GM10248 (cell line): Measurements from ENCODE around the gene PLCL1.

Source experiments
- CTCF ChIA-PET: fragments of 300-600 bp; sonication (Branson Sonifier 250); formaldehyde crosslinking; extraction: SDS; loops from one replicate; lab custom pipeline; 2021; ENCODE audit warnings: antibody characterized with exemption; lab: Yijun Ruan, JAX
- POLR2A ChIA-PET: fragments of 350-650 bp; sonication (Branson Sonifier 250); formaldehyde crosslinking; extraction: SDS; loops from one replicate; lab custom pipeline; 2020; ENCODE audit warnings: antibody characterized with exemption; lab: Yijun Ruan, JAX
- DNase-seq: peaks from one replicate; pipeline ENCODE4 v3.0.0; 2012; ENCODE audit errors: extremely low spot score
- TF ChIP-seq, protein P1 (sequence below): IDR thresholded peaks from 2 replicates; pipeline ENCODE4 v1.5.1; 2012; ENCODE audit warnings: mild to moderate bottlenecking, low read depth; ENCODE audit errors: extremely low read depth, missing control alignments, control extremely low read depth

The PLCL1 gene

DNA sequence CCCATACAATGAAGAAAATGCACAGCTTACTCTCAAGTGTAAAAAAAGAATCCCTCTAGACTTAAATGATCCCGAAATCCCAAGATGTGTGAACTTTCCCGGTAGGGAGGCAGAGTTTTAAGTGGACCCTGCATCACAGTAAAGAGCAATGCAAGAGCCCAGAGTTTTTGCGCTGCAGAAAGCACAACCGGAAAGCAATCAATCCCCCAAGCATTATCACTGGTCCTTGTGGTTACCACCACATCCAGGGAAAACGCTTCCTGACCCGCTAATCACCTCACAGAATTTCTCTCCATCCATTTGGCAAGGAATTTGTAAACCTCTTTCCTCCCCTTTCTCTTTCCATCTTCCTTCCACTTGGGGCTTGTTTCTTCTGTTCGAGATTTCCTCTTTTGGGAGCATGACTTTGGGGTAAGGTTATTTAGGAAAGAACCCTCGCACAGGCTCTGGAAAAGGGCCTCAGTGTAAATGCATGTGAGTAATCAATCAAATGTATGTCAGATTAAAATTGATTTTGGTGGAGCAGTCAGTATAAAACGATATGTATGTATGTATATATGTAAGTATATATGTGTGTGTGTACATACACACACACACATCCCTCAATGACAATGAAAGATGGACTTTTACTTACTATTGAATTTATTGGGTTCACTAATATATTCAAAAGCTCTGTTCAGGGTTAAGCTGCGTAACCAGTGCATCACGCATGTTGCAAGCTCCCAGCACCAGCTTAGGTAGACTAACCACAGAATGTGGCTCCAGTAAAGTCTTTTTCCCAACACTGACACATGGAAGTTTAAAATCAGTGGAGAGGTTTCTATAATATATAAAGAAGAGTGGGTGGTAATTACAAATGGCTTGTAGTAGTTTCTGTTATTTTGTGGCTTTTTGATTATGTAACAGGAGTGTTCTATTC is 1.6 kb downstream of the PLCL1 start:
- CTCF ChIA-PET = interaction anchor here (1.1 to 1.7 kb wide), 3 partner anchors 12 to 491 kb away, joined by 3 read pairs; no protein-coding TSS in a partner anchor
- TF ChIP-seq, protein P1, sequence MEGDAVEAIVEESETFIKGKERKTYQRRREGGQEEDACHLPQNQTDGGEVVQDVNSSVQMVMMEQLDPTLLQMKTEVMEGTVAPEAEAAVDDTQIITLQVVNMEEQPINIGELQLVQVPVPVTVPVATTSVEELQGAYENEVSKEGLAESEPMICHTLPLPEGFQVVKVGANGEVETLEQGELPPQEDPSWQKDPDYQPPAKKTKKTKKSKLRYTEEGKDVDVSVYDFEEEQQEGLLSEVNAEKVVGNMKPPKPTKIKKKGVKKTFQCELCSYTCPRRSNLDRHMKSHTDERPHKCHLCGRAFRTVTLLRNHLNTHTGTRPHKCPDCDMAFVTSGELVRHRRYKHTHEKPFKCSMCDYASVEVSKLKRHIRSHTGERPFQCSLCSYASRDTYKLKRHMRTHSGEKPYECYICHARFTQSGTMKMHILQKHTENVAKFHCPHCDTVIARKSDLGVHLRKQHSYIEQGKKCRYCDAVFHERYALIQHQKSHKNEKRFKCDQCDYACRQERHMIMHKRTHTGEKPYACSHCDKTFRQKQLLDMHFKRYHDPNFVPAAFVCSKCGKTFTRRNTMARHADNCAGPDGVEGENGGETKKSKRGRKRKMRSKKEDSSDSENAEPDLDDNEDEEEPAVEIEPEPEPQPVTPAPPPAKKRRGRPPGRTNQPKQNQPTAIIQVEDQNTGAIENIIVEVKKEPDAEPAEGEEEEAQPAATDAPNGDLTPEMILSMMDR = no peak
- DNase-seq = no peak
- POLR2A ChIA-PET = no interaction called here

DNA sequence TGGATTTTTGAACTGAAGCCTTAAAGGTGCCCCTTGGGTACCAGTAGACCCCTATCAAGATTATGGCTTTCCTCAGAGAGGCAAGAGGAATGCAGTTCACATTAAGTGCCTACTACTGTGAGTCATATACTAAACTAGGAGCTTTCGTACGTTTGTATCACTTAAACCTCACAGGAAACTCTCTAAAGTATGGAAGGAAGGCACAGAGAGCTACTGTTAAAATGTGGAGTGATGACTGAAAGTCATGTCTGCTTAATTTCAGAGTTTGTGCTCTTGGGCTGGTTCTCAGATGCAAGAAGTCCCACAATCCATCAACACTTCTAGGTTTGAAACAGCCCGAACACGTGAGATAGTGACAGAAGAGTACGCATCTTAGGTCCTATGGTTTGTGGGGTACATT is 4.7 kb downstream of the PLCL1 start:
- ChIA-PET CTCF (interaction anchor here (1.1 kb wide), 1 partner anchor 21 kb away, joined by 3 read pairs; no protein-coding TSS in a partner anchor), POLR2A (no interaction called here)
- no peak for DNase-seq
- TF ChIP-seq, protein P1 = no peak

DNA sequence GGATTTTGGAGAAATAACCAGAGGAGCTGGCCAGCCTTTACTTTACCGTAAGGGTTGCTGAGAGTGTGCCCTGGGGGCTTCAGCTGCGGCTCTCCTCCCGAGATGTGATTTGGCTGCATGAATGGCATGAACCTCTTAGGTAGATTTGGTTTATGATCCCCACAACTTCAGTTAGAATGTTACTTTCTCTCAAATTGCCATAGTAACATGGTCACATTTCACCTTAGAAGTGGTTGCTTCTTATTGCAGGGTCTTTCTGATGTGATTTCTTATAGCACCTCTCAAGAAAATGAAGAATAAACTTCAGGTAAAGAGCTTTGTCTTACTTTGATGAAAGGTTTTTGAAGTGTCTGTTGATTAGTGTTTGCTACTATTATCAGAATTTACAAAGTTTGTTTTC is 5.6 kb downstream of the PLCL1 start:
- TF ChIP-seq, protein P1 = no peak
- ChIA-PET POLR2A (no interaction called here), CTCF (interaction anchor here (2.8 kb wide), 1 partner anchor 10 kb away, joined by 12 read pairs; no protein-coding TSS in a partner anchor)
- no peak for DNase-seq

DNA sequence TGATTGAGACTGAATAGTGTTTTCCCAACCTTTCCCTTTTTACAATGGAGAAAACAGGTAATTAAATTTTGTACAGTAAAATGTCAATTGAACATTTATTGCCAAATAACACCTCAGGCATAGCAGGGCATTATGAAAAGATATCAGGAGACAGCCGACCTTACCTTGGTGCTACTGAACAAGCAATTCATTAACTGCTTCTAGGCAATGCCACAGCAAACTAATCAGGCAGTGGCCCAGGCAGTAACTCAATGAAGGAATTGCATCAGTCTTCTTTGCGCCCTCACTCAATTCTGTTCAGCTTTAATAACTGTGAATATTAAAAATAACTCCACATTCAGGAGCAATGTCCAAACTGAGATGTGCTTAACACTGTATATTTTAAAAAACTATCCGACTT is 6.1 kb downstream of the PLCL1 start:
- TF ChIP-seq, protein P1 = no peak
- CTCF ChIA-PET = interaction anchor here (2.8 kb wide), 1 partner anchor 10 kb away, joined by 12 read pairs; no protein-coding TSS in a partner anchor
- POLR2A ChIA-PET = no interaction called here
- DNase-seq = no peak

DNA sequence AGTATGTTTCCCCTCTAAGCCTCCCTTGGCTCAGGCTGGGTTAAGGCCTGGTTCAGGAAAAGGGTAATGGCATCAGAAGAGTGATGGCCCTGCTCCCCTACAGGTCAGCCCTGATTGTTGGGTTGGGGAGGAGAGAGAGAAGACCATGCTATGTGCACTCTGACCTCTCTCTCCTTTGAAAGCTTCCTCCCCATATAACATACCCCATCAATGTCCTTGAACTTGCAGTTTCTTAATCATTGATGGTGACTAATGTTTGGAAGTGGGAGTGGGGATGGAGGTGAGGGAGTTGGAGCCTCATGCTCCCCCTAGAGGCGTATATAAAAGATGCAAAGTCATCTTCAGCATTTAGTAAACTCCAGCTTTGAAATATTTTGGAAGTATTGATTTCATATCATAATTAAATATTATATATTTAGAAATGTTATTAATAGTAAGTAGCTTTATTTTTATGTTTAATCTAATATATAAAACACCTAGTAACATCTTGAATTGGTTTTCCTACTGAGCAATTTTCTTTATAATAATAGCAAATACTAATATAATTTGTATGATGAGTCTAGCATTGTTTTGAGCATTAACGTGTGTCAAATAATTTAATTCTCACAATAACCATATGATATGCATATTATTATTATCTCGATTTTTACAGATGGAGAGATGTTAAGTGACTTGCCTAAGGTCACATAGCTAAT is 8.8 kb downstream of the PLCL1 start:
- DNase-seq = peak; percentile 14
- ChIA-PET CTCF (interaction anchor here (0.8 to 3.2 kb wide), 20 partner anchors 9 to 485 kb away, joined by 3 to 20 read pairs (median 3); partner anchors contain the start of gene PLCL1), POLR2A (no interaction called here)
- TF ChIP-seq, protein P1 = peak; percentile 48

DNA sequence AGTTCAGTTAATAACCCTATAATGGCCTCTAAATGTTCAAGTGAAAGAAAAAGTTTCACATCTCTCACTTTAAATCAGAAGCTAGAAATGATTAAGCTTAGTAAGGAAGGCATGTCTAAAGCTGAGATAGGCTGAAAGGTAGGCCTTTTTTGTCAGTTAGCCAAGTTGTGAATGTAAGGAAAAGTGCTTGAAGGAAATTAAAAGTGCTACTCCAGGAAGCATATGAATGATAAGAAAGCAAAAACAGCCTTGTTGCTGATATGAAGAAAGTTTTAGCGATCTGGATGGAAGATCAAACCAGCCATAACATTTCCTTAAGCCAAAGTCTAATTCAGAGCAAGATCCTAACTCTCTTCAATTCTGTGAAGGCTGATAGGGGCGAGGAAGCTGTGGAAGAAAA is 10.1 kb downstream of the PLCL1 start:
- CTCF ChIA-PET = interaction anchor here (1.5 to 3.2 kb wide), 3 partner anchors 35 to 313 kb away, joined by 7 to 20 read pairs (median 10); no protein-coding TSS in a partner anchor
- TF ChIP-seq, protein P1 = no peak
- no peak for DNase-seq
- POLR2A ChIA-PET = no interaction called here
